HFF-Myc (cell line): ENCODE data around the gene IDH2.

Source experiments
- DNase-seq: peaks from one replicate; pipeline ENCODE4 v3.0.0-alpha.2; 2011; ENCODE audit warnings: low read depth; ENCODE audit errors: extremely low read depth
- H3K4me3 ChIP-seq: replicated peaks from 2 replicates; pipeline ENCODE4 v1.5.1; 2011; ENCODE audit warnings: low read depth, mild to moderate bottlenecking, control low read depth, low read length
- CTCF ChIP-seq: IDR thresholded peaks from 2 replicates; pipeline ENCODE4 v1.5.1; 2012; ENCODE audit warnings: mild to moderate bottlenecking, low read depth, low read length, control low read depth; ENCODE audit errors: missing control alignments

Gene IDH2

GRCh38 chr15:90044191-90044590, 58.1 kb downstream of the IDH2 start:
- no peak overlapping the region for H3K4me3 ChIP-seq
- TF ChIP-seq CTCF: no peak
- DNase-seq: no peak

- no peak overlapping the region for H3K4me3 ChIP-seq
- no peak for DNase-seq
- no peak for TF ChIP-seq CTCF
Observed at GRCh38 chr15:90043530-90044010, 58.7 kb downstream of the IDH2 start.

GRCh38 chr15:90042766-90043529, 59.3 kb downstream of the IDH2 start:
- no peak for TF ChIP-seq CTCF
- H3K4me3 ChIP-seq: no peak overlapping the region
- DNase-seq: no peak

GRCh38 chr15:90042356-90042755, 59.9 kb downstream of the IDH2 start:
- H3K4me3 ChIP-seq: no peak overlapping the region
- no peak for DNase-seq
- no peak for TF ChIP-seq CTCF

GRCh38 chr15:90040618-90041017, 61.6 kb downstream of the IDH2 start:
- TF ChIP-seq CTCF: no peak
- H3K4me3 ChIP-seq: no peak overlapping the region
- DNase-seq: no peak

- H3K4me3 ChIP-seq: no peak overlapping the region
- DNase-seq: no peak
- no peak for TF ChIP-seq CTCF
Observed at GRCh38 chr15:90039996-90040395, 62.3 kb downstream of the IDH2 start.

- no peak for TF ChIP-seq CTCF
- no peak for DNase-seq
- H3K4me3 ChIP-seq: no peak overlapping the region
Observed at GRCh38 chr15:90038632-90039095, 63.6 kb downstream of the IDH2 start.
